ENCODE data around the gene DAB1.

DAB1 gene

DNA sequence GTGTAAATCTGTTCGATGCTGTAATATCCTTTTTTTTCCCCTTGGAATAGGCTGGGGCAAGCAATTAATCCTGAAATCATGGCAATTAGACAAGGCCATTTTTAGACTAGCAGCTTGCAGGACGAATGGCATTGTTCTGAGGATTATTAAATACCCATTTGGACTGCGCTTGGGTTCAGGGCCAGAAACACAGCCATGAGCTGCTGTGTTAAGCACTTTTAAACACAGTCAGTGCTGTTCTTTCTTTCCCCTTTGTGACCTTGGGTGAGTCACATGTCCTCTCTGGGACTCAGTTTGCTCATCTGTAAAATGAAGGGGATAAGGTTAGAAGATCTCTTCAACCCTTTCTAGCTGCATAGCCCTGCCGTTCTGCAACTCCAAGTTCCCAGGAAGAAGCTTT is 399.4 kb downstream of the DAB1 start (continued):
- TF ChIP-seq ZBTB7A (tag by site-specific recombination; IDR thresholded peaks at IDR 0.05; ENCODE audit: low read depth): no peak

DNA sequence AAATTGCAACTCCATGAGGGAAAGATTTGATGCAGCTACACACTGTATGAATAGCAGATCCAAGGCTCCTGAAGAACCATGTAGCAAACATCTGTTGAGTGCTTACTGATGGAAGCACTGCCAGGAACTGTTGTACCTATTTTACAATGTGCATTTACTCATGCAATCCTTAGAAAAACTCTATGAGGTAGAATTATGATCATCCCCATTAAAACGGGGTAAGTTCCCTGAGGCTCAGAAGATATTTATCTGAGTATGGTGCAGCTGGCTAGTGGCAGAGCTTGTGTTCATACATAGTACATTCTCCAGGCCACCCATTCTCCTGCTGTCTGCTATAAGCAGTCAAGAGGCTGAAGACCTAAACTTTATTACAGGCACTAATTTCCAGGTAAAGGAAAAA is 403.6 kb downstream of the DAB1 start:
- CTCF ChIA-PET: interaction anchor here (0.6 kb wide), 1 partner anchor 13 kb away, joined by 3 read pairs; no protein-coding TSS in a partner anchor
- TF ChIP-seq SALL2 (tag by site-specific recombination; IDR thresholded peaks at IDR 0.05; ENCODE audit: borderline replicate concordance) (no peak), ZNF529 (tag by site-specific recombination; IDR thresholded peaks at IDR 0.05; ENCODE audit: insufficient replicate concordance) (no peak), ZNF560 (tag by site-specific recombination; IDR thresholded peaks at IDR 0.05; ENCODE audit: borderline replicate concordance) (no peak), TRIM28 (IDR thresholded peaks at IDR 0.05; ENCODE audit: borderline replicate concordance, low read length) (no peak), ZNF549 (tag by site-specific recombination; IDR thresholded peaks at IDR 0.05) (no peak), ZNF121 (tag by site-specific recombination; IDR thresholded peaks at IDR 0.05) (no peak), ZNF202 (tag by site-specific recombination; IDR thresholded peaks at IDR 0.05; ENCODE audit: borderline replicate concordance) (no peak), HOXD13 (CRISPR knock-in tag; IDR thresholded peaks at IDR 0.05; ENCODE audit: borderline replicate concordance) (no peak), ZNF596 (tag by site-specific recombination; IDR thresholded peaks at IDR 0.05) (no peak), MYNN (tag by site-specific recombination; IDR thresholded peaks at IDR 0.05; ENCODE audit: borderline replicate concordance) (no peak), ZFHX2 (tag by site-specific recombination; conservative IDR thresholded peaks at IDR 0.05) (no peak), ZNF133 (tag by site-specific recombination; IDR thresholded peaks at IDR 0.05) (no peak)
- TF ChIP-seq, protein P1, sequence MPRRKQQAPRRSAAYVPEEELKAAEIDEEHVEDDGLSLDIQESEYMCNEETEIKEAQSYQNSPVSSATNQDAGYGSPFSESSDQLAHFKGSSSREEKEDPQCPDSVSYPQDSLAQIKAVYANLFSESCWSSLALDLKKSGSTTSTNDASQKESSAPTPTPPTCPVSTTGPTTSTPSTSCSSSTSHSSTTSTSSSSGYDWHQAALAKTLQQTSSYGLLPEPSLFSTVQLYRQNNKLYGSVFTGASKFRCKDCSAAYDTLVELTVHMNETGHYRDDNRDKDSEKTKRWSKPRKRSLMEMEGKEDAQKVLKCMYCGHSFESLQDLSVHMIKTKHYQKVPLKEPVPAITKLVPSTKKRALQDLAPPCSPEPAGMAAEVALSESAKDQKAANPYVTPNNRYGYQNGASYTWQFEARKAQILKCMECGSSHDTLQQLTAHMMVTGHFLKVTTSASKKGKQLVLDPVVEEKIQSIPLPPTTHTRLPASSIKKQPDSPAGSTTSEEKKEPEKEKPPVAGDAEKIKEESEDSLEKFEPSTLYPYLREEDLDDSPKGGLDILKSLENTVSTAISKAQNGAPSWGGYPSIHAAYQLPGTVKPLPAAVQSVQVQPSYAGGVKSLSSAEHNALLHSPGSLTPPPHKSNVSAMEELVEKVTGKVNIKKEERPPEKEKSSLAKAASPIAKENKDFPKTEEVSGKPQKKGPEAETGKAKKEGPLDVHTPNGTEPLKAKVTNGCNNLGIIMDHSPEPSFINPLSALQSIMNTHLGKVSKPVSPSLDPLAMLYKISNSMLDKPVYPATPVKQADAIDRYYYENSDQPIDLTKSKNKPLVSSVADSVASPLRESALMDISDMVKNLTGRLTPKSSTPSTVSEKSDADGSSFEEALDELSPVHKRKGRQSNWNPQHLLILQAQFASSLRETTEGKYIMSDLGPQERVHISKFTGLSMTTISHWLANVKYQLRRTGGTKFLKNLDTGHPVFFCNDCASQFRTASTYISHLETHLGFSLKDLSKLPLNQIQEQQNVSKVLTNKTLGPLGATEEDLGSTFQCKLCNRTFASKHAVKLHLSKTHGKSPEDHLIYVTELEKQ (tag by site-specific recombination; IDR thresholded peaks at IDR 0.05; ENCODE audit: borderline replicate concordance): no peak
- TF ChIP-seq, protein P2, sequence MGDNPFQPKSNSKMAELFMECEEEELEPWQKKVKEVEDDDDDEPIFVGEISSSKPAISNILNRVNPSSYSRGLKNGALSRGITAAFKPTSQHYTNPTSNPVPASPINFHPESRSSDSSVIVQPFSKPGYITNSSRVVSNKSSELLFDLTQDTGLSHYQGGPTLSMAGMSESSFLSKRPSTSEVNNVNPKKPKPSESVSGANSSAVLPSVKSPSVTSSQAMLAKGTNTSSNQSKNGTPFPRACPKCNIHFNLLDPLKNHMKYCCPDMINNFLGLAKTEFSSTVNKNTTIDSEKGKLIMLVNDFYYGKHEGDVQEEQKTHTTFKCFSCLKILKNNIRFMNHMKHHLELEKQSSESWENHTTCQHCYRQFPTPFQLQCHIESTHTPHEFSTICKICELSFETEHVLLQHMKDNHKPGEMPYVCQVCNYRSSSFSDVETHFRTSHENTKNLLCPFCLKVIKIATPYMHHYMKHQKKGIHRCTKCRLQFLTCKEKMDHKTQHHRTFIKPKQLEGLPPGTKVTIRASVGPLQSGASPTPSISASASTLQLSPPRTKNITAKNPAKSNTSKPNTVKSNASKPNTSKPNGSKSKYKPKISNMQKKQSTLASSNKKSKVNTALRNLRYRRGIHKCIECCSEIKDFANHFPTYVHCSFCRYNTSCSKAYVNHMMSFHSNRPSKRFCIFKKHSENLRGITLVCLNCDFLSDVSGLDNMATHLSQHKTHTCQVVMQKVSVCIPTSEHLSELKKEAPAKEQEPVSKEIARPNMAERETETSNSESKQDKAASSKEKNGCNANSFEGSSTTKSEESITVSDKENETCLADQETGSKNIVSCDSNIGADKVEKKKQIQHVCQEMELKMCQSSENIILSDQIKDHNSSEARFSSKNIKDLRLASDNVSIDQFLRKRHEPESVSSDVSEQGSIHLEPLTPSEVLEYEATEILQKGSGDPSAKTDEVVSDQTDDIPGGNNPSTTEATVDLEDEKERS (tag by site-specific recombination; IDR thresholded peaks at IDR 0.05): no peak
- TF ChIP-seq, protein P3, sequence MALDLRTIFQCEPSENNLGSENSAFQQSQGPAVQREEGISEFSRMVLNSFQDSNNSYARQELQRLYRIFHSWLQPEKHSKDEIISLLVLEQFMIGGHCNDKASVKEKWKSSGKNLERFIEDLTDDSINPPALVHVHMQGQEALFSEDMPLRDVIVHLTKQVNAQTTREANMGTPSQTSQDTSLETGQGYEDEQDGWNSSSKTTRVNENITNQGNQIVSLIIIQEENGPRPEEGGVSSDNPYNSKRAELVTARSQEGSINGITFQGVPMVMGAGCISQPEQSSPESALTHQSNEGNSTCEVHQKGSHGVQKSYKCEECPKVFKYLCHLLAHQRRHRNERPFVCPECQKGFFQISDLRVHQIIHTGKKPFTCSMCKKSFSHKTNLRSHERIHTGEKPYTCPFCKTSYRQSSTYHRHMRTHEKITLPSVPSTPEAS (tag by site-specific recombination; IDR thresholded peaks at IDR 0.05): no peak
- TF ChIP-seq, protein P4, sequence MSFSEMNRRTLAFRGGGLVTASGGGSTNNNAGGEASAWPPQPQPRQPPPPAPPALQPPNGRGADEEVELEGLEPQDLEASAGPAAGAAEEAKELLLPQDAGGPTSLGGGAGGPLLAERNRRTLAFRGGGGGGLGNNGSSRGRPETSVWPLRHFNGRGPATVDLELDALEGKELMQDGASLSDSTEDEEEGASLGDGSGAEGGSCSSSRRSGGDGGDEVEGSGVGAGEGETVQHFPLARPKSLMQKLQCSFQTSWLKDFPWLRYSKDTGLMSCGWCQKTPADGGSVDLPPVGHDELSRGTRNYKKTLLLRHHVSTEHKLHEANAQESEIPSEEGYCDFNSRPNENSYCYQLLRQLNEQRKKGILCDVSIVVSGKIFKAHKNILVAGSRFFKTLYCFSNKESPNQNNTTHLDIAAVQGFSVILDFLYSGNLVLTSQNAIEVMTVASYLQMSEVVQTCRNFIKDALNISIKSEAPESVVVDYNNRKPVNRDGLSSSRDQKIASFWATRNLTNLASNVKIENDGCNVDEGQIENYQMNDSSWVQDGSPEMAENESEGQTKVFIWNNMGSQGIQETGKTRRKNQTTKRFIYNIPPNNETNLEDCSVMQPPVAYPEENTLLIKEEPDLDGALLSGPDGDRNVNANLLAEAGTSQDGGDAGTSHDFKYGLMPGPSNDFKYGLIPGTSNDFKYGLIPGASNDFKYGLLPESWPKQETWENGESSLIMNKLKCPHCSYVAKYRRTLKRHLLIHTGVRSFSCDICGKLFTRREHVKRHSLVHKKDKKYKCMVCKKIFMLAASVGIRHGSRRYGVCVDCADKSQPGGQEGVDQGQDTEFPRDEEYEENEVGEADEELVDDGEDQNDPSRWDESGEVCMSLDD (tag by site-specific recombination; IDR thresholded peaks at IDR 0.05): no peak
- POLR2A ChIA-PET: no interaction called here

More for the DNA sequence above, 403.6 kb downstream of the DAB1 start:
- Histone ChIP-seq H3K36me3 (ENCODE audit: control insufficient read depth in 2 of 2, insufficient read depth in 1 of 2, low read length in 2 of 2) (no peaks in the 10 kb centered on the region), H3K9me3 (ENCODE audit: control insufficient read depth, insufficient read depth, low read depth, low read length) (no peaks in the 10 kb centered on the region), H3K4me1 (ENCODE audit: control insufficient read depth, insufficient read depth, low read length) (no peaks in the 10 kb centered on the region), H3K4me3 (ENCODE audit: low read depth, low read length) (no peak overlapping the region), H3K27ac (ENCODE audit: extremely low read depth, low read depth, low read length) (no peak overlapping the region)
